ENCODE results near the gene PACRG. TPM values are rescaled to one million over a fixed set of nuclear protein-coding genes. Genes with fewer than 3 reads are reported as not detected.

PACRG gene
- total RNA-seq, 4 donors from 2014 or later, result 0.95 to 1.3 TPM; not detected in 2

DNA sequence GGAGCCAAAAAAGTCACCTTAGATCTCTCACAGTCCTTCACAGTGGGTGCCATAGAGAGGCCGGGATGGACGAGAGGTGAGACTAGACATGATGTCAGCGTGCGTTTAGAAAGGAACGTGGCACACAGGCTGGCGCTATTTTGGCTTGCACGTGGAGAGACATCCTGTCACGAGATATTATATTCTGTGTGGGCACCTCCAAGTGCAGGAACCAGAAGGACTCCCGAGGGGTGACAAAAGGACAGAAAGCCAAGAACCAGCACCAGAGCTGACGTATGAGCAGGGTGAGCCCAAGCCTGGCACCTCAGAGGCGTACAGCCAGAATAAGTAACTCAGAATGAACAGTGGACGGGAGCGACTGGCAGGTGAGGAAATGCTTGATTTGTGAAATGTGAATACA is 636.9 kb downstream of the PACRG start:
- 90 to 91% methylated on average over 13 of the region's 13 CpGs for WGBS, 2 donors
- no peak for DNase-seq
- Histone ChIP-seq H3K27ac (no peak overlapping the region), H3K36me3 (no peaks in the 10 kb centered on the region), H3K27me3 (no peaks in the 10 kb centered on the region), H3K4me3 (no peak overlapping the region), H3K9me3 (no peaks in the 10 kb centered on the region), H3K4me1 (no peaks in the 10 kb centered on the region)
- intact Hi-C loops (cut with DNase I), result no loop called here
- TF ChIP-seq POLR2A (IDR thresholded peaks at IDR 0.05), result no peak
- TF ChIP-seq, protein P1, sequence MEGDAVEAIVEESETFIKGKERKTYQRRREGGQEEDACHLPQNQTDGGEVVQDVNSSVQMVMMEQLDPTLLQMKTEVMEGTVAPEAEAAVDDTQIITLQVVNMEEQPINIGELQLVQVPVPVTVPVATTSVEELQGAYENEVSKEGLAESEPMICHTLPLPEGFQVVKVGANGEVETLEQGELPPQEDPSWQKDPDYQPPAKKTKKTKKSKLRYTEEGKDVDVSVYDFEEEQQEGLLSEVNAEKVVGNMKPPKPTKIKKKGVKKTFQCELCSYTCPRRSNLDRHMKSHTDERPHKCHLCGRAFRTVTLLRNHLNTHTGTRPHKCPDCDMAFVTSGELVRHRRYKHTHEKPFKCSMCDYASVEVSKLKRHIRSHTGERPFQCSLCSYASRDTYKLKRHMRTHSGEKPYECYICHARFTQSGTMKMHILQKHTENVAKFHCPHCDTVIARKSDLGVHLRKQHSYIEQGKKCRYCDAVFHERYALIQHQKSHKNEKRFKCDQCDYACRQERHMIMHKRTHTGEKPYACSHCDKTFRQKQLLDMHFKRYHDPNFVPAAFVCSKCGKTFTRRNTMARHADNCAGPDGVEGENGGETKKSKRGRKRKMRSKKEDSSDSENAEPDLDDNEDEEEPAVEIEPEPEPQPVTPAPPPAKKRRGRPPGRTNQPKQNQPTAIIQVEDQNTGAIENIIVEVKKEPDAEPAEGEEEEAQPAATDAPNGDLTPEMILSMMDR (IDR thresholded peaks at IDR 0.05), result no peak

Small RNAs within 50 kb of the gene (small RNA-seq; reads per million reads assigned to genes)
- 0 reads per million in 4 donors for gene AL031121.1
- gene AL590286.1, result 0 reads per million in 4 donors

Other genes starting within 250 kb of the PACRG start
- 1 to 10 TPM in 2 of 4 donors, under 1 TPM in 2; 0.70 to 5.5 (median 2.2) TPM for gene PRKN, start 208 bp upstream of the PACRG start, total RNA-seq